HL-60 (cell line): ENCODE measurements around the gene JUN.

Source experiments
- CTCF ChIP-seq: IDR thresholded peaks from one replicate; pipeline ENCODE4 v1.5.1; 2011; ENCODE audit warnings: low read length, control low read depth, inconsistent platforms; ENCODE audit not compliant: insufficient read depth
- GABPA ChIP-seq: IDR thresholded peaks from 2 replicates; pipeline ENCODE4 v1.6.1; 2012; ENCODE audit warnings: low read depth
- POLR2AphosphoS5 ChIP-seq: IDR thresholded peaks from 2 replicates; pipeline ENCODE4 v1.6.1; 2012; ENCODE audit warnings: low read depth
- REST ChIP-seq: IDR thresholded peaks from 2 replicates; pipeline ENCODE4 v1.6.1; 2012; ENCODE audit warnings: low read depth; ENCODE audit not compliant: insufficient replicate concordance

- TF ChIP-seq CTCF (no peak), POLR2AphosphoS5 (no peak), GABPA (no peak), REST (no peak)
These were observed 21.2 kb upstream of the JUN start for GRCh38 chr1:58804853-58805565.
